ENCODE data around the gene SMS.

Gene SMS

DNA sequence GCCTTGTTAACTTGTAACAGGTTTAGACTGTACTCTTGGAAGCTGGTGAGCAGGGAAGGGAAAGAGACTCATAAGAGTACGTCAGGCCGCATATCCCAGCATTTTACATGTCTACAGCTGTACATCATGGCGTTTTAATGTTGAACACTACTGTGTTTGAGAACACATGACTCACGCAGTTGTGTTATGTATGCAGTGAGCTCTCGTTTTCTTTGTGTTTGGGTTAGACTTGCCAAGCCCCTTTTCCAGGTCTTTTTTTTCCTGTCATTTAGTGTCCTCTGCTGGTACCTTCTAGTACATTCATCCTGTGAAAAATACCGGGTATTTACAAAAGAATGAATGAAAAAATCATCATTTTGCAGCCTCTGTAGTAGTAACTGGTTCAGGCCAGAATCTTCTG, 35.3 kb downstream of the SMS start:
- DNase-seq (ENCODE audit: extremely low read depth in 1 of 2, low read depth in 1 of 2): no peak

DNA sequence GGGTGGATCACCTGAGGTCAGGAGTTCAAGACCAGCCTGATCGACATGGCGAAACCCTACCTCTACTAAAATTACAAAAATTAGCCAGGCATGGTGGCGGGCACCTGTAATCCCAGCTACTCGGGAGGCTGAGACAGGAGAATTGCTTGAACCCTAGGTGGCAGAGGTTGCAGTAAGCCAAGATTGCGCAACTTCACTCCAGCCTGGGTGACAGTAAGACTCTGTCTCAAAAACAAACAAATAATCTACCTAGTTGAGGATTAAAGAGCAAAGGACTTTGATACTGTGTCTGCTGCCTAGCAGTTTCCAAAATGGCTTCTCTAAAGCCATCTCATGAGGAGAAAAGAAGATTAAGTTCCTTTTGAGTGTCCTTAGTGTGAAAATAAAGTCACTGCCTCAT, 37.8 kb downstream of the SMS start:
- DNase-seq (ENCODE audit: extremely low read depth in 1 of 2, low read depth in 1 of 2): no peak

DNA sequence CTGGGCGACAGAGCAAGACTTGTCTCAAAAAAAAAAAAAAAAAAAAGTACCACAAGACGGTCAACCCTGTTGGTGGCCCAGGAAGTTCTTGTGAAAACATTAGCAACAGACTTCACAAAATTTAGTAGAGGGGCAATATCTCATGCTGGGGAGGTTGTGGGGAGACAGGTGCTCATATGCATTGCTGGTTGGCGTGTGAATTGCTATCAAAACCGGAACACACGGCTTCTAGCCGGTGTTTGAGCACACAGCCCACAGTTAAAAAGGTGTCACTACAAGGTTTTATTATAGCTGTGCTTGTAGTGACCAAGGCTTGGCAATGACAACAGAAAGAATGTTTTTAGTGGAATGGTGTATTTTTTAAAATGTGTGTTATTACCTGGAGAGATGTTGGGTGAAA, 41.8 kb downstream of the SMS start:
- DNase-seq (ENCODE audit: extremely low read depth in 1 of 2, low read depth in 1 of 2): no peak

DNA sequence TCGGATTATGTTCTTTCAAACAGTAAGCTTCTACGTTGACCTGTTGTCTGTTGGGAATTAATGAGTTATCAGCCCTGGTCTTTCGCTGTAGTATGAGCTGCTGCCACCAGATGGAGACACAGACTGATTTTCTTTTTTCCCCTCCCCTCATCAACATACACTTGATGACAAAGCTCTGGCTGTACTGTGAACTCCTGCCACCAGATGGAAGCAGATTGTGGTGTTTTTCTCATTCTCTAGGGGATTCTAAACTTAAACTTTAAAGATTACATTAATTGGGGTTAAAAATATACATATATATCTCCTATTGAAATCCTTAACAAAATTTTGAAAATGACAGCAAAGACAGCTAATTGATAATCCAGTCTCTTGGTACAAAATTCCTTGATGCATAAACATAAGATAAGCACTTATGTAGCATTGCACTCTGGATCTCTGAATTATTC, 44.8 kb downstream of the SMS start:
- peak; percentile 19 to 25 for DNase-seq (ENCODE audit: extremely low read depth in 1 of 2, low read depth in 1 of 2)

DNA sequence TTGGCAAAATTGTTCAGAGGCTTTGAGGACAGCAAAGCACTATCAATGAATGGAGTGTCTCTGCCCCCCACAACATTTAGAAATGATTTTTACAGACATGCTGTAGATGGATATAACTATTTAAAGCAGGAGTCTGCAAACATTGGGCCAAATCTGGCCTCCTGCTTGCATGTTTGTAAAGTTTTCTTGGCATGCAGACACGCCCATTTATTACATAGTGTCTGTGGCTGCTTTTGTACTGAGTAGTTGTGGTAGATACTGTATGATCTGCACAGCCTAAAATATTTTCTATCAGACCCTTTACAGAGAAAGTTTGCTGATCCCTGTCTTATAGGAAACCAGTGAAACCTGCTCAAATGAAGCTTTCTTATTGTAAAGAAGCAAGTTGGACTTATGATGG, 46.1 kb downstream of the SMS start:
- DNase-seq (ENCODE audit: extremely low read depth in 1 of 2, low read depth in 1 of 2): no peak

DNA sequence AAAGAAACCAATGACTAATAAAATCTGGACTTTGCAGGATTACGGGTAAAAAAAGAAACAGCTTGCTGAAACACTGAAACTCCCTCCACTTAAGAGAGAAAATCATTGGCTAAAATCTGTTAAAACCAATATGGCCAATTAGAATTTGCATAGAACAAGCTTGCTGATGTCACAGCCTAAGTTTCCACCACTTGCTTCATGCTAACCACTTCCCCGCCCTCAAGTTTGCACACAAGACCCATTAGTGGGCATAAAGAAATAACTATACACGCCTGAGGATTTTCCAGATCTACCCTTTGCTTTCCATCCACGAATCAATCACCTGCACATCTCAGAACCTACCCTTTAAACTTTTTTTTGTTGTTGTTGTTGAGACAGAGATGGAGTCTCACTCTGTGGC, 48.9 kb downstream of the SMS start:
- DNase-seq (ENCODE audit: extremely low read depth in 1 of 2, low read depth in 1 of 2): no peak

DNA sequence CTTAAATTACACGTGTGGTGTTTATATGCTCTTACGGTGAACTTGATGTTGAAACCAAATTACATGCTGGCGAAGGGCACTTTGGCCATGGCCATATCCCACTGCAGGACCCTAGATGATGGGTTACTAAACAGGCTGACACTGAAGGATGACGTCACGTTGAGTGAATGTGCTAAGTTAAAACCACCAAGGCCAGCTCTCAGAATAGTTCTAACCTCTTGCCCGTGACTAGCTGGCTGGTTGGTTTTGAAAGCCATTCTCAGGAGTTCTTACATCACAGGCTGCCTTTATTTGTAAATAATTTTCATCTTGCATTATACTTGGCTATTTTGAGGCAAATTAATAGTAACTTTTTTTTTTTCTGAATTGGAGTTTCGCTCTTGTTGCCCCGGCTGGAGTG, 50.3 kb downstream of the SMS start:
- no peak for DNase-seq (ENCODE audit: extremely low read depth in 1 of 2, low read depth in 1 of 2)

DNA sequence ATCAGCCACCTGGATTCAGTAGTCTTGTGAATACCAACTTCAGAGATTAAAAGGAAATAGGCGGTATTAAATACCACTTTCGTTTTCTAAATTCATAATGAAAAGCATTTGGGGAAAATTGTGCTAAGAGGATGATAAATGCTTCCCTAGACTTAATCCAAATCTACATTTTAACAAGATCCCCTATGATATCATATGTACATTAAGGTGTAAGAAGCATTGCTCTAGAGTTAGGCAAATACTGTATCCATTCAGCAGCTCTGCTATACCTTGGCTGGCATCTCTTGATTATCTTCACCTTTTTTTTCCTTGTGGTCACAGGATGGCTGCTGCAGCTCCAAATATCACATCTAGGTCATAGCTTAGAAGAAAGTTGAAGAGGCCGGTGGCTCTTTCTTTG, 51.0 kb downstream of the SMS start:
- DNase-seq (ENCODE audit: extremely low read depth in 1 of 2, low read depth in 1 of 2): no peak

DNA sequence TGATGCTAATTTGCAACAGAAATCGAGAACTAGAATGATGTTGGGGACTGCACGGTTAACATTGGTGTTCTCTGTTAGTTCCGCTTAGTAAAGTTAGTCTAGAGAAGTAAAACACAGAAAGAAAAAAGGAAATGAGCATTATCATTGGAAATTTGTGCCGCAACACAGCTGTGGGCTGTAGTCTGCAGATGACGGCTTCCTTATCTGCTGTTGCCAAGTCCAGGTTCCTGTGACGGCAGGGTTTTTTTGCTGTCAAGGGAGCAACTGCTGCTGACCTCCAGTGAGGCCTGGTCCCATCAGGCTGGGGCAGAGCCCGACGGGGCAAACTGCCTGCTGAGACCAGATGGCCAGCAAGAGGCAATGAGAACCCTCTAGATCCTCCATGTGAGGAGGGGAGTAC, 52.8 kb downstream of the SMS start:
- no peak for DNase-seq (ENCODE audit: extremely low read depth in 1 of 2, low read depth in 1 of 2)

DNA sequence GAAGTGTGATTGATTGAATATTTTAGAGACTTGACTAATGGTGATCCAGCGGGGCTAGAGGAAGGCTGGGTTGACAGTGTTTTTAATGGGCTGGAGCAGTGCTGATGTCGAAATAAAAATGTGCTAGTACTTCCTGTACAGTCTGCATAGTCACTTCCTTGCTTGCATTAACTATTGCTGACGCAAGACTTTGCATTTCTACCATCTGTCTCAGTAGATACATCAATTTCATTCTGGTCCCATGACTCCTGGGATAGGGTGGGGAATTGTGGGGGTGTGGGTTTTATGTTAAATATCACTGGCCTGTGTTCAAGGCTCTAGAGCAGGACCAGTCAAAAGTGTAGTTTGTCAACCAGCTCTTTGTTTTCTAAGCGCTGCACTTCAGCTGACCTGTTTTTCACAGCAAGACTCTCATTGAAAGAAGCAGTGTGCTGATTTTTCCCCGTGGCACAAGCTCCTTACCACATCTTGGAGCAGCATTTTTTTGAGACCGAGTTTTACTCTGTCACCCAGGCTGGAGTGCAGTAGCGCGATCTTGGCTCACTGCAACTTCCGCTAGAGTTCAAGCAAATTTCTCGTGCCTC, 56.5 kb downstream of the SMS start:
- no peak for DNase-seq (ENCODE audit: extremely low read depth in 1 of 2, low read depth in 1 of 2)

DNA sequence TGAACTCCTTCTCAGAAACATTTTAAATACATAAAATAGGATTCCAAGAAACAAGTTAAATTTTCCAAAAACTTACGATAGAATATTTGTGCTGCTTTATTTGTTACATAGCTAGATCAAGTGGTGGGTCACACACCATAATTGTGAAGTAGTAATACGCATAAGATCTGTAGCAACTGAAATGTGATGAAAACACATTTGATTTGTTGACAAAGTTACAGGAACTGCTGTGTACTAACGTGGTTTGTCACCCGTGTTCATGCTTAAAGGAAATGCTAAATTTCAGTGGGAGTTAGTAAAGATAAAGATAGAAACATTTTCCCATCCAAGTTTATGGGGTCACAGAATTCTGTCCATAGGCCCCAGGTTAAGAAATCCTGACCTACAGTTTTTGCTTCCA, 57.5 kb downstream of the SMS start:
- no peak for DNase-seq (ENCODE audit: extremely low read depth in 1 of 2, low read depth in 1 of 2)

DNA sequence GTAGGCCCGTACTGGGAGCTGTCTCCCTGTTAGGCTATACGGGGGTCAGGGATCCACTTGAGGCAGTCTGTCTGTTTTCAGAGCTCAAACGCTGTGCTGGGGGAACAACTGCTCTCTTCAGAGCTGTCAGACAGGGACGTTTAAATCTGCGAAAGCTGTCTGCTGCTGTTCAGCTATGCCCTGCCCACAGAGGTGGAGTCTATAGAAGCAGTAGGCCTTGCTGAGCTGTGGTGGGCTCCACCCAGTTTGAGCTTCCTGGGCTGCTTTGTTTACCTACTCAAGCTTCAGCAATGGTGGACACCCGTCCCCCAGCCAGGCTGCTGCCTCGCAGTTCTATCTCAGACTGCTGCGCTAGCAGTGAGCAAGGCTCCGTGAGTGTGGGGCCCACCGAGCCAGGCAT, 64.4 kb downstream of the SMS start:
- DNase-seq (ENCODE audit: extremely low read depth in 1 of 2, low read depth in 1 of 2): no peak

DNA sequence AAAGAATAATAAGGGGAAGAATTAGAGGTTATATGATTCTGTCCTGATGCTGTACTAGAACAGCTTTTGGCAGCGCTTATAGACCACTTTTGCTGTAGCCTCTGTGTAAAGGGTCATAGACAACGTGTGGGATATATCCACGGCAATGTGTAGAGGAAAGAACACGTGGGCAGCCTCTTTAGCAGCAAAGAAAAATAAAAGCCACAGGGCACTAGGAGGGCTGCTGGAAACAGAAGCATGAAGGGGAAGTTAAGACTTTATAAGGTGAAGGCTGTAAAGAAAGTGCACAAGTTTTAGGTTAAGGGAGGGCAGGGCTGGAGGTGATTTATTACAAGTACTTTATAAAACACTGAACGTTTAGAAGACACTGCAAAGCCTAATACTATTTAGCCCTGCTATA, 71.5 kb downstream of the SMS start:
- DNase-seq (ENCODE audit: extremely low read depth in 1 of 2, low read depth in 1 of 2): no peak

DNA sequence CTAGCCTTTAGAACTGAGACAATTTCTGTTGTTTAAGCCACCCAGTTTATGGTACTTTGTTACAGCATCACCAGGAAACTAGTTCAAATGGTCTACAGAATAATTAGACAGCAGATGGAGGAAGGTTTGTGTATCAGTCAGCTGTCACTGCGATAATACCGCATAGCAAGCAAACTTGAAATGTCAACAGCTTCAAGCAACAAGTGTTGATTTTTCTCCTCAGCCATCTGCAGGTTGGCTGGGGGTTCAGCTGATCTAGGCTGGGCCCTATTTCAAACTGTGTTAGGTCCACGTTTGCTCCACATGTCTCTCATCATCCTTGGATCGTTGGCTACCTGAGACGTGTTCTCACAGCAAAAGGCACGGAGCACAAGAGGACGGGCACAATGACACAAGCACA, 72.4 kb downstream of the SMS start:
- no peak for DNase-seq (ENCODE audit: extremely low read depth in 1 of 2, low read depth in 1 of 2)

DNA sequence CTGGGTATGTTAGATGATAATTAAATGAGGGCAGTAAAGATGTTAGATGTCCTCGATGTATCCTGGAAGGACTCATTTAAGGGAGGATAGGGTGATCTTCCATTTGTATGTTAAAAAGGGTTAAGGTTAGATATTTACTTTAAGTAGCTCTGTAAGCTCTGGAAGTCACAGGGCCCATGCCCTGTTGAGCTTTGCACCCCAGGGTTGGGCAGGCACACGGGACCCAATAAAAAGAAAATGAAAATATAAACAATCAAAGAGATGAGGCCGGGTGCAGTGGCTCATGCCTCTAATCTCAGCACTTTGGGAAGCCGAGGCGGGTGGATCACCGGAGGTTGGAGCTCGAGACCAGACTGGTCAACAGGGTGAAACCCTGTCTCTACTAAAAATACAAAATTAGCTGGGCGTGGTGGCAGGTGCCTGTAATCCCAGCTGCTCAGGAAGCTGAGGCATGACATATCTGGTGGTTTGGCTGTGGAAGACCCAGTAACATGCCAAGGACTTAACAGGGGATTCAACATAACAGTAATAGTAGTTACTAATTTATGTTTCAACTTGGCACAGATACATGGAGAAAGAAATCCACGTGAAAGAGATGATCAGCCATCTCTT, 74.7 kb downstream of the SMS start:
- no peak for DNase-seq (ENCODE audit: extremely low read depth in 1 of 2, low read depth in 1 of 2)

DNA sequence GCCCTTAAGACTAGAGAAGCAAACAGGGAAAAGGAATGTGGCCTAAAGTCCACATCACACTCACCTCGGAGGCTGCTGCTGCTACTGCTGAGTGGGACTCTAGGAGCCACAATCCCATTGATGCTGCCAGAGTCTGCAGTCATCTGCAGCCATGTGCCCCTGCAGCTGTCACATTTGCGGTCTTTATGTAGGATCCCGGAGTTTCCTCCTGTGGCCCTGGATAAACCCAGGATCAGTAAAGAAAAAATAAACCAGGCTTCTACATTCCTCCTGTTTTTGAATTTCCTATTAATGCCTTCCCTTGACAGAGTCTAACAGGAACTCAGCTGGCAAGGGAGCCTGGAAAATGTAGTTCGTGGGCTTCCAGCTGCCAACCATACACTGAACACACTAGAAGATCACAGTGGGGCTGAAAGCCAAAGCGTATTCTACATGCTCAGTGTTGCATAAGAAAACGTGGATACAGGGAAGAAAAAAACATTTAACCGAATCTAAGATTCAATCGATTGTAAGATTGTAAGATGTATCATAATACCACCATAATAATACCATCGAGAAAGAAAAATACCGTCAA, 81.3 kb downstream of the SMS start:
- no peak for DNase-seq (ENCODE audit: extremely low read depth in 1 of 2, low read depth in 1 of 2)

DNA sequence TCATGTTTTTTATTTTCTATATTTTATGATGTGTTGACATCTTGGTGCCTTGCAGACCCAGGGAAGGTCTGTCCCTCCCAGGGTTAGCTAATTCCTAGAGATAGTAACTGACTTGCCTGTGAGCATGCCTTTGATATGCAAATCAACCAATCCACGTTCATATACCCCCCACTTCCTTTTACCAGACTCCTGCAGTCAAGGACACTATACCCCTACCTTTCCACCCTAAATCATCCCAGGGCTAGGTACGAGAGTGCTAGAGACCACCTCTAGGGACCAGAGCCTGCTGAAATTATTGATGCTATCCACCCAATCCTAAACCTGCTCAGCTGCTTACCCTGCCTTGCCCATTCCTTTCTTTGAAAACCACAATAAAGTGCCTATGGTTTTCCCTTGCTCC, 84.1 kb downstream of the SMS start:
- no peak for DNase-seq (ENCODE audit: extremely low read depth in 1 of 2, low read depth in 1 of 2)

DNA sequence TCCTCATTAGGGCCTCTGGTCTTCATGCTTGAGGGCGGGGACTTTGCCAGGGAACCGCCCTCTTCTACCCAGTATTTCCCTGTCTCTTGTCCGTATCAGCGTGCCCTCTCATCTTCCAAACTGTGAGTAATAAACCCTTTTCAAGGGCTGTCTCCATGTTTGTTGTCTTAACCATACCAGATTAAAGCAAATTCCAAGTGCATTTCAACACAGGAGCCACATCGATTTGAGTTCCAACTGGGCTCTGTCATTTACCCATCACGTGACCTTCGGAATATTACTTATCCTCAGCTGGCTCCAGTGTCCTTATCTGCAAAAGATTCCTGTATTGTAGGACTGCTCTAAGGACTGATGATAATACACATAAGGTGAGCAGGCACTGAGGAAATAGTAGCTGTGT, 85.2 kb downstream of the SMS start:
- no peak for DNase-seq (ENCODE audit: extremely low read depth in 1 of 2, low read depth in 1 of 2)

DNA sequence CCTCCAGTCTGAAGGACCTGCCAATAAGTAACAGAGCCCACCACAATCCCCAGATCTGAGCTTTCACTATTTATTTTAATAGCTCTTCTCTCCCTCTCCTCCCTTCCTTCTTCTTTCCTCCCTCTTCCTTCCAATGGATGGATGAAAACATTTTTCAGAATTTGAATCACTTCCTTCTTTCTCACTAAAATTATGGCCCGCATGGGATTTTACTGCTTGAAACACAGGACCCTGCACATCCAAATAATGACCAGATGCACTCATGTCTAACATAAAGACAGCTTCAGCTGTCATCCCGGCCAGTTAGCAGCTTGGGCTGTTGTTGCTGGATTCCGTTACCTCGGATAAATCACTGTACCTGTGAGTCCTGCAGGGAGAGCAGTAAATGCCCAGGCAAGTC, 86.2 kb downstream of the SMS start:
- no peak for DNase-seq (ENCODE audit: extremely low read depth in 1 of 2, low read depth in 1 of 2)

DNA sequence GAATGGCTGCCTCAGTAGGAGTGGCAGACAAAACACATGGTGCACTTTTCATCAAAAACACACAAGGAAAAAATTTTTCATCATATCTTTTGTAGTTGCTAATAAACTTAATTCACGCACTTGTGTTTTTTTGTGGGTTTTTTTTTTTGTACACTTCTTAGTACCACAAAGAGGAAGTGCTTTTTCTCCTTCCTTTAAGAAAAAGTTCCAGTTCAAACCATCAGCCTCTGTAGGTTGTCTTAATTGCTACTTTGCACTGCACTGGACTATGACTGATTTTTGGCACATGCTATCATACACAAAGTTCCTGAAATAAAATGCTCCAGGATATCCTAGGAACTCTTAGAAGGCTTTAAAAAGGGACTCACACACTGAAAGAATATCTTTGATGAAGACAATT, 91.6 kb downstream of the SMS start, which contains the start of gene PHEX:
Gene PHEX (plus strand): TSS at position 242 of the 400 bp plus-strand sequence. CDS start 681 bp downstream, outside the sequence.
- DNase-seq (ENCODE audit: extremely low read depth in 1 of 2, low read depth in 1 of 2): no peak

DNA sequence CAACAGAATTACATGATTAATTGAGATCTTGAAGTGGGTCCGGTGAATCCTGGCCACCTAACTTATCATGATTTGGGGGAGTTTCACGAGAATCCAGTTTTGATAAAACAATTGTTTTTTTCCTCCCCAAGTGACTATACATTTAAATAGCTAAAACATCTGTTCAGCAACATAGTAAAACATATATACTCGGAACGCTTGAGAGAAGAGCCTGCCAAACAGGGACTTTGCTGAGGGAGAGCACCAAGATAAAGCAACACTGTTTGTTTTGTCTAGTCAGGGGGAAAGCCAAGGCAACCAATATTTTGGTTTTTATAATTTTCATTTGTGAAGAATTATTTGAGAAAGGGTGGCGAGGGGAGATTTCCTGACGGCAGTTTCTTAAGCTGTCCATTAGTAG, 92.0 kb downstream of the SMS start:
- DNase-seq (ENCODE audit: extremely low read depth in 1 of 2, low read depth in 1 of 2): no peak

DNA sequence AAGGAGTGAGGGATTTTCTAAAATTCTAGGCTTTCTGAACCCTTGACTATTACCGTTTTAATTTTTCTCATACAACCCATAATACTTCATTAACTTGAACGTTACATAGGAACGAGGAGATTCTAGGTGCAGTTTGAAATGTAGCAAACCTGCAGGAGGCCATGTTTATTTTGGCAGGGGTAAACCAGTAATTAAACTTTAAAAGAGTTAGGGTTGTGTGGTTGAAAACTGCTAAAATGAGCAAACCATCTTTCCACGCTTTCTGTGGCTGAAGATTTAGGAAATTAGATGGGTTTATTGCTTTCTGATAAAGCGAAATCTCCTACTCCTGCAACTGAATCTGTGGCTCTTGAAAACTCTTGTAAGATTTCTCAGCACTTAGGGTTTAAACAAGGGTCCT, 93.3 kb downstream of the SMS start:
- no peak for DNase-seq (ENCODE audit: extremely low read depth in 1 of 2, low read depth in 1 of 2)

DNA sequence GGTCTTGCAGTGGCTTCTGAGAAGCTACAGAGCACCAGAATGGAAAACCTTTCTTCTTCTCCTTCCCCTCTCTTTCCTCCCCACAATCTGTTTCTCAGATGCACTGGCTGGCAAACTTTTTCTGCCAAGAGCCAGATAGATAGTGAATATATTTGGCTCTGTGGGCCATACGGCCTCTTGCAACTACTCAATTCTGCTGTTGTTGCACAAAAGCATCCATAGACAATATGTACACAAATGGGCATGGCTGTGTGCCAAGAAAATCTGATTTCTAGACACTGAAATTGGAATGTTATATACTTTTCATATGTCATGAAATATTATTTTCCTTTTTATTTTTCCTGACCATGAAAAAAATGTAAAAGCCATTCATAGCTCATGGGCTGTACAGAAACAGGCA, 94.7 kb downstream of the SMS start:
- DNase-seq (ENCODE audit: extremely low read depth in 1 of 2, low read depth in 1 of 2): no peak

All from activated CD8-positive, alpha-beta memory T cell treated with anti-CD3 and anti-CD28 coated beads for 1 hour (primary cell).